HepG2 (cell line): Measurements from ENCODE around the gene TBC1D4. TPM values are rescaled to one million over a fixed set of nuclear protein-coding genes. Genes with fewer than 3 reads are reported as not detected.

ENCODE experiments used
- FOXK1 ChIP-seq: sonication (generic); formaldehyde crosslinking; IDR thresholded peaks from 2 replicates; pipeline ENCODE4 v1.4.0; 2020; ENCODE audit warnings: low read depth, missing genetic modification reagents, borderline replicate concordance
- POLR2A ChIP-seq, 2 experiments: IDR thresholded peaks; 2 replicates each; pipeline ENCODE4 v1.6.1; 2011; ENCODE audit warnings: low read depth in 2 of 2, low read length in 2 of 2, mild to moderate bottlenecking in 1 of 2, moderate library complexity in 1 of 2; ENCODE audit not compliant: insufficient read depth in 1 of 2
- POLR2AphosphoS5 ChIP-seq: IDR thresholded peaks from 2 replicates; pipeline ENCODE4 v1.6.1; 2012; ENCODE audit warnings: low read depth, low read length
- SETDB1 ChIP-seq: sonication (generic); formaldehyde crosslinking; IDR thresholded peaks from 2 replicates; pipeline ENCODE4 v1.5.1; 2020; ENCODE audit warnings: missing genetic modification reagents, mild to moderate bottlenecking, borderline replicate concordance
- SIX4 ChIP-seq: sonication (generic); formaldehyde crosslinking; IDR thresholded peaks from 2 replicates; pipeline ENCODE4 v1.4.0; 2020; ENCODE audit warnings: missing genetic modification reagents
- ZBTB7A ChIP-seq: sonication (generic); formaldehyde crosslinking; IDR thresholded peaks from 2 replicates; pipeline ENCODE4 v1.8.0; 2022; ENCODE audit warnings: mild to moderate bottlenecking, missing genetic modification reagents
- ZNF772 ChIP-seq: sonication (generic); formaldehyde crosslinking; IDR thresholded peaks from 2 replicates; pipeline ENCODE4 v1.5.0; 2020; ENCODE audit warnings: mild to moderate bottlenecking, missing genetic modification reagents
- polyA plus RNA-seq, 8 experiments: library from polyadenylated mRNA; depleted of rRNA in 3 of 8; stranded (reverse) in 7 of 8; unstranded in 1 of 8; fragments of >200 nt; fragmentation: Illumina TruSeq in 4 of 8; extraction: Trizol in 4 of 8; gene quantifications; 2 replicates each; pipeline versions ENCODE4 v1.2.1 to v1.2.3, GENCODE V29; 2011 to 2016; ENCODE audit warnings: low read depth in 4 of 8, missing spikeins in 1 of 8, mixed read lengths in 1 of 8; ENCODE audit not compliant: insufficient read depth in 1 of 8
- total RNA-seq, 5 experiments: library from RNA; depleted of rRNA; stranded (reverse); fragments of >200 nt; fragmentation: Illumina TruSeq; extraction: Trizol; gene quantifications; 2 replicates each; pipeline ENCODE4 v1.2.3, GENCODE V29; 2016; ENCODE audit warnings: low read depth in 1 of 5
- TF ChIP-seq, protein P1 (sequence below): sonication (generic); formaldehyde crosslinking; IDR thresholded peaks from 2 replicates; pipeline ENCODE4 v1.9.0; 2021; ENCODE audit warnings: mild to moderate bottlenecking, missing genetic modification reagents
- TF ChIP-seq, protein P2 (sequence below): sonication (generic); formaldehyde crosslinking; IDR thresholded peaks from 2 replicates; pipeline ENCODE4 v1.4.0; 2020; ENCODE audit warnings: mild to moderate bottlenecking, missing genetic modification reagents
- TF ChIP-seq, protein P3 (sequence below): sonication (generic); formaldehyde crosslinking; IDR thresholded peaks from 2 replicates; pipeline ENCODE4 v1.4.0; 2020; ENCODE audit warnings: missing genetic modification reagents
- TF ChIP-seq, protein P4 (sequence below): sonication (generic); formaldehyde crosslinking; IDR thresholded peaks from 2 replicates; pipeline ENCODE4 v1.4.0; 2020; ENCODE audit warnings: missing genetic modification reagents
- TF ChIP-seq, protein P5 (sequence below): sonication (generic); formaldehyde crosslinking; IDR thresholded peaks from 2 replicates; pipeline ENCODE4 v1.5.0; 2020; ENCODE audit warnings: mild to moderate bottlenecking, missing genetic modification reagents
- TF ChIP-seq, protein P6 (sequence below): IDR thresholded peaks from 2 replicates; pipeline ENCODE4 v1.6.1; 2016

Gene TBC1D4
- total and polyA plus RNA-seq, 2 of the 13 experiments (the other 11 are each of a cell fraction or from before 2014, with no cell fraction given): 35.9 to 64.4 TPM

DNA sequence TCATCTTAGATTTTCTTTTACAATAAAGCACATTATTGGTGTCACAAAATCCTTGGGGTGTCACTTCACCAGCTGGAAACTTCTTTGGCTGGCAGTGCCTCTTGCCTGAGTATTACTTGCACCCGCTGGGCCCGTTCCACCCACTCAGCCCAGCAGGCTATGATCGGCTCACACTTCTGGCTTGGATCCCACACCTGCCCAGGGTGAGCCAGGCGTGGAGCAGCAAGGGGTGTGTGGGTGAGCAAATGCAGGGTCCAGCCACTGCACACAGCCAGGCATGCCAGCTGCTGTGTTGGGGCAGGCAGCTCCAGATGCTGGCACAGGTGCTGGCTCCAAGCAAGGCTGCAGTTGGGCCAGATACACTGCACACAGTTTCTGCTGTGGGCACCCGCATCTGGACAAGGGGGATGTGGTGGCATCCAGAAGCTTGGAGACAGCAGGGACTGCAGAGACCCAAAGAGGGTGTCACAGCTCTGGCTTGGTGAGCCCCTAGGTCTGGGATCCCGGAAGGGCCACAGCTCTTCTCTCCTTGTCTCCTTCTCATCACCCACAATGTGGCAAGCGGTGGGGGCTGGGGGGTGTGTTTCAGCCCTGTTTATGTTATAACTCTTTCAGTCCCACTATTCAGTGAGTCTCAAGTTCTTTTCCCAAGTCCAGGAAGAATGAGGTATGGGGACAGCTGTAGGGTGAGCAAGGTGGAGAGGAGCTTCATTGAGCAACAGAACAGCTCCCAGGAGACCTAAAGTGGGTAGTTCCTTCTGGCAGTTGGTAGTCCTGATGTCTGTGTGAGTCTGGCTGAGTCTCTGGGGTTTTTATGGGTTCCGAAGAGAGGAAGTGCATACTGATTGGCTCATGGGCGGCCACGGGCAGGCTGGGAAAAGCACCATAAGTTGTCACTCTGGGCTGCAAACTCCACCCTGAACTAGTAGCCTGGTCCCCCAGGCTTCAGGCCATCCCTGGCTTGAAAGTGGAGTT is 25.3 kb upstream of the TBC1D4 start (continued):
- TF ChIP-seq, protein P1, sequence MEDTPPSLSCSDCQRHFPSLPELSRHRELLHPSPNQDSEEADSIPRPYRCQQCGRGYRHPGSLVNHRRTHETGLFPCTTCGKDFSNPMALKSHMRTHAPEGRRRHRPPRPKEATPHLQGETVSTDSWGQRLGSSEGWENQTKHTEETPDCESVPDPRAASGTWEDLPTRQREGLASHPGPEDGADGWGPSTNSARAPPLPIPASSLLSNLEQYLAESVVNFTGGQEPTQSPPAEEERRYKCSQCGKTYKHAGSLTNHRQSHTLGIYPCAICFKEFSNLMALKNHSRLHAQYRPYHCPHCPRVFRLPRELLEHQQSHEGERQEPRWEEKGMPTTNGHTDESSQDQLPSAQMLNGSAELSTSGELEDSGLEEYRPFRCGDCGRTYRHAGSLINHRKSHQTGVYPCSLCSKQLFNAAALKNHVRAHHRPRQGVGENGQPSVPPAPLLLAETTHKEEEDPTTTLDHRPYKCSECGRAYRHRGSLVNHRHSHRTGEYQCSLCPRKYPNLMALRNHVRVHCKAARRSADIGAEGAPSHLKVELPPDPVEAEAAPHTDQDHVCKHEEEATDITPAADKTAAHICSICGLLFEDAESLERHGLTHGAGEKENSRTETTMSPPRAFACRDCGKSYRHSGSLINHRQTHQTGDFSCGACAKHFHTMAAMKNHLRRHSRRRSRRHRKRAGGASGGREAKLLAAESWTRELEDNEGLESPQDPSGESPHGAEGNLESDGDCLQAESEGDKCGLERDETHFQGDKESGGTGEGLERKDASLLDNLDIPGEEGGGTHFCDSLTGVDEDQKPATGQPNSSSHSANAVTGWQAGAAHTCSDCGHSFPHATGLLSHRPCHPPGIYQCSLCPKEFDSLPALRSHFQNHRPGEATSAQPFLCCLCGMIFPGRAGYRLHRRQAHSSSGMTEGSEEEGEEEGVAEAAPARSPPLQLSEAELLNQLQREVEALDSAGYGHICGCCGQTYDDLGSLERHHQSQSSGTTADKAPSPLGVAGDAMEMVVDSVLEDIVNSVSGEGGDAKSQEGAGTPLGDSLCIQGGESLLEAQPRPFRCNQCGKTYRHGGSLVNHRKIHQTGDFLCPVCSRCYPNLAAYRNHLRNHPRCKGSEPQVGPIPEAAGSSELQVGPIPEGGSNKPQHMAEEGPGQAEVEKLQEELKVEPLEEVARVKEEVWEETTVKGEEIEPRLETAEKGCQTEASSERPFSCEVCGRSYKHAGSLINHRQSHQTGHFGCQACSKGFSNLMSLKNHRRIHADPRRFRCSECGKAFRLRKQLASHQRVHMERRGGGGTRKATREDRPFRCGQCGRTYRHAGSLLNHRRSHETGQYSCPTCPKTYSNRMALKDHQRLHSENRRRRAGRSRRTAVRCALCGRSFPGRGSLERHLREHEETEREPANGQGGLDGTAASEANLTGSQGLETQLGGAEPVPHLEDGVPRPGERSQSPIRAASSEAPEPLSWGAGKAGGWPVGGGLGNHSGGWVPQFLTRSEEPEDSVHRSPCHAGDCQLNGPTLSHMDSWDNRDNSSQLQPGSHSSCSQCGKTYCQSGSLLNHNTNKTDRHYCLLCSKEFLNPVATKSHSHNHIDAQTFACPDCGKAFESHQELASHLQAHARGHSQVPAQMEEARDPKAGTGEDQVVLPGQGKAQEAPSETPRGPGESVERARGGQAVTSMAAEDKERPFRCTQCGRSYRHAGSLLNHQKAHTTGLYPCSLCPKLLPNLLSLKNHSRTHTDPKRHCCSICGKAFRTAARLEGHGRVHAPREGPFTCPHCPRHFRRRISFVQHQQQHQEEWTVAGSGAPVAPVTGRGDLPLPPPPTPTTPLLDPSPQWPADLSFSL: no peak
- TF ChIP-seq POLR2A (IDR thresholded peaks at IDR 0.05; ENCODE audit: insufficient read depth in 1 of 2, low read depth in 2 of 2, low read length in 2 of 2): peak in 1 of 2 experiments; percentile 45; a peak in 1 of 4 replicates
- 0 out of 2 replicates have a peak, but pooled peaks have one; percentile 35 for TF ChIP-seq POLR2AphosphoS5
- TF ChIP-seq, protein P2, sequence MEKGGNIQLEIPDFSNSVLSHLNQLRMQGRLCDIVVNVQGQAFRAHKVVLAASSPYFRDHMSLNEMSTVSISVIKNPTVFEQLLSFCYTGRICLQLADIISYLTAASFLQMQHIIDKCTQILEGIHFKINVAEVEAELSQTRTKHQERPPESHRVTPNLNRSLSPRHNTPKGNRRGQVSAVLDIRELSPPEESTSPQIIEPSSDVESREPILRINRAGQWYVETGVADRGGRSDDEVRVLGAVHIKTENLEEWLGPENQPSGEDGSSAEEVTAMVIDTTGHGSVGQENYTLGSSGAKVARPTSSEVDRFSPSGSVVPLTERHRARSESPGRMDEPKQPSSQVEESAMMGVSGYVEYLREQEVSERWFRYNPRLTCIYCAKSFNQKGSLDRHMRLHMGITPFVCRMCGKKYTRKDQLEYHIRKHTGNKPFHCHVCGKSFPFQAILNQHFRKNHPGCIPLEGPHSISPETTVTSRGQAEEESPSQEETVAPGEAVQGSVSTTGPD (CRISPR knock-in tag): no peak
- no peak for TF ChIP-seq FOXK1 (CRISPR knock-in tag)
- TF ChIP-seq SIX4 (CRISPR knock-in tag): no peak
- TF ChIP-seq, protein P3, sequence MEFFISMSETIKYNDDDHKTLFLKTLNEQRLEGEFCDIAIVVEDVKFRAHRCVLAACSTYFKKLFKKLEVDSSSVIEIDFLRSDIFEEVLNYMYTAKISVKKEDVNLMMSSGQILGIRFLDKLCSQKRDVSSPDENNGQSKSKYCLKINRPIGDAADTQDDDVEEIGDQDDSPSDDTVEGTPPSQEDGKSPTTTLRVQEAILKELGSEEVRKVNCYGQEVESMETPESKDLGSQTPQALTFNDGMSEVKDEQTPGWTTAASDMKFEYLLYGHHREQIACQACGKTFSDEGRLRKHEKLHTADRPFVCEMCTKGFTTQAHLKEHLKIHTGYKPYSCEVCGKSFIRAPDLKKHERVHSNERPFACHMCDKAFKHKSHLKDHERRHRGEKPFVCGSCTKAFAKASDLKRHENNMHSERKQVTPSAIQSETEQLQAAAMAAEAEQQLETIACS (CRISPR knock-in tag): no peak
- TF ChIP-seq, protein P4, sequence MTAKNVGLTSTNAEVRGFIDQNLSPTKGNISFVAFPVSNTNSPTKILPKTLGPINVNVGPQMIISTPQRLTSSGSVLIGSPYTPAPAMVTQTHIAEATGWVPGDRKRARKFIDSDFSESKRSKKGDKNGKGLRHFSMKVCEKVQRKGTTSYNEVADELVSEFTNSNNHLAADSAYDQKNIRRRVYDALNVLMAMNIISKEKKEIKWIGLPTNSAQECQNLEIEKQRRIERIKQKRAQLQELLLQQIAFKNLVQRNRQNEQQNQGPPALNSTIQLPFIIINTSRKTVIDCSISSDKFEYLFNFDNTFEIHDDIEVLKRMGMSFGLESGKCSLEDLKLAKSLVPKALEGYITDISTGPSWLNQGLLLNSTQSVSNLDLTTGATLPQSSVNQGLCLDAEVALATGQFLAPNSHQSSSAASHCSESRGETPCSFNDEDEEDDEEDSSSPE (CRISPR knock-in tag): no peak
- TF ChIP-seq ZBTB7A (CRISPR knock-in tag): no peak
- TF ChIP-seq, protein P5, sequence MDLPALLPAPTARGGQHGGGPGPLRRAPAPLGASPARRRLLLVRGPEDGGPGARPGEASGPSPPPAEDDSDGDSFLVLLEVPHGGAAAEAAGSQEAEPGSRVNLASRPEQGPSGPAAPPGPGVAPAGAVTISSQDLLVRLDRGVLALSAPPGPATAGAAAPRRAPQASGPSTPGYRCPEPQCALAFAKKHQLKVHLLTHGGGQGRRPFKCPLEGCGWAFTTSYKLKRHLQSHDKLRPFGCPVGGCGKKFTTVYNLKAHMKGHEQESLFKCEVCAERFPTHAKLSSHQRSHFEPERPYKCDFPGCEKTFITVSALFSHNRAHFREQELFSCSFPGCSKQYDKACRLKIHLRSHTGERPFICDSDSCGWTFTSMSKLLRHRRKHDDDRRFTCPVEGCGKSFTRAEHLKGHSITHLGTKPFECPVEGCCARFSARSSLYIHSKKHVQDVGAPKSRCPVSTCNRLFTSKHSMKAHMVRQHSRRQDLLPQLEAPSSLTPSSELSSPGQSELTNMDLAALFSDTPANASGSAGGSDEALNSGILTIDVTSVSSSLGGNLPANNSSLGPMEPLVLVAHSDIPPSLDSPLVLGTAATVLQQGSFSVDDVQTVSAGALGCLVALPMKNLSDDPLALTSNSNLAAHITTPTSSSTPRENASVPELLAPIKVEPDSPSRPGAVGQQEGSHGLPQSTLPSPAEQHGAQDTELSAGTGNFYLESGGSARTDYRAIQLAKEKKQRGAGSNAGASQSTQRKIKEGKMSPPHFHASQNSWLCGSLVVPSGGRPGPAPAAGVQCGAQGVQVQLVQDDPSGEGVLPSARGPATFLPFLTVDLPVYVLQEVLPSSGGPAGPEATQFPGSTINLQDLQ (CRISPR knock-in tag): no peak
- no peak for TF ChIP-seq SETDB1
- no peak for TF ChIP-seq ZNF772 (CRISPR knock-in tag)
- TF ChIP-seq, protein P6, sequence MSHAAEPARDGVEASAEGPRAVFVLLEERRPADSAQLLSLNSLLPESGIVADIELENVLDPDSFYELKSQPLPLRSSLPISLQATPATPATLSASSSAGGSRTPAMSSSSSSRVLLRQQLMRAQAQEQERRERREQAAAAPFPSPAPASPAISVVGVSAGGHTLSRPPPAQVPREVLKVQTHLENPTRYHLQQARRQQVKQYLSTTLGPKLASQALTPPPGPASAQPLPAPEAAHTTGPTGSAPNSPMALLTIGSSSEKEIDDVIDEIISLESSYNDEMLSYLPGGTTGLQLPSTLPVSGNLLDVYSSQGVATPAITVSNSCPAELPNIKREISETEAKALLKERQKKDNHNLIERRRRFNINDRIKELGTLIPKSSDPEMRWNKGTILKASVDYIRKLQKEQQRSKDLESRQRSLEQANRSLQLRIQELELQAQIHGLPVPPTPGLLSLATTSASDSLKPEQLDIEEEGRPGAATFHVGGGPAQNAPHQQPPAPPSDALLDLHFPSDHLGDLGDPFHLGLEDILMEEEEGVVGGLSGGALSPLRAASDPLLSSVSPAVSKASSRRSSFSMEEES (CRISPR knock-in tag): no peak
